BJ (cell line): Measurements from ENCODE around the gene ESPNL. TPM values are rescaled to one million over a fixed set of nuclear protein-coding genes. Genes with fewer than 3 reads are reported as not detected.
A peak's percentile ranks its signal among the peaks of the same experiment; 100 is the strongest.

ENCODE experiments used
- CTCF ChIA-PET: fragments of 350-600 bp; formaldehyde crosslinking; extraction: SDS; loops from one replicate; lab custom pipeline; 2021; ENCODE audit warnings: antibody characterized with exemption, inconsistent platforms; lab: Yijun Ruan, JAX
- POLR2A ChIA-PET: fragments of 300-600 bp; sonication (Branson Sonifier 250); formaldehyde crosslinking; extraction: SDS; loops from one replicate; lab custom pipeline; 2021; ENCODE audit warnings: antibody characterized with exemption; lab: Charles Lee
- DNase-seq: peaks from one replicate; pipeline ENCODE4 v3.0.0-alpha.2; 2011; ENCODE audit warnings: low read depth
- H3K27me3 ChIP-seq: 2 replicates; pipeline ENCODE4 v1.6.0; 2011; ENCODE audit warnings: low read length; ENCODE audit not compliant: control insufficient read depth, insufficient read depth
- H3K36me3 ChIP-seq: 2 replicates; pipeline ENCODE4 v1.5.1; 2011; ENCODE audit warnings: low read length; ENCODE audit not compliant: control insufficient read depth, insufficient read depth
- H3K4me3 ChIP-seq: 2 replicates; pipeline ENCODE4 v1.5.1; 2011; ENCODE audit warnings: low read depth, mild to moderate bottlenecking, control low read depth, low read length
- polyA plus RNA-seq: library from polyadenylated mRNA; depleted of rRNA; stranded (reverse); fragments of >200 nt; gene quantifications from 2 replicates; pipeline ENCODE4 v1.2.3, GENCODE V29; 2011
- TF ChIP-seq, protein P1 (sequence below): IDR thresholded peaks from 2 replicates; pipeline ENCODE4 v1.5.1; 2011; ENCODE audit warnings: low read depth, mild to moderate bottlenecking, control low read depth, inconsistent platforms, low read length, moderate library complexity; ENCODE audit not compliant: insufficient read depth

Gene ESPNL
- polyA plus RNA-seq, 1 experiment = 2.1 TPM

DNA sequence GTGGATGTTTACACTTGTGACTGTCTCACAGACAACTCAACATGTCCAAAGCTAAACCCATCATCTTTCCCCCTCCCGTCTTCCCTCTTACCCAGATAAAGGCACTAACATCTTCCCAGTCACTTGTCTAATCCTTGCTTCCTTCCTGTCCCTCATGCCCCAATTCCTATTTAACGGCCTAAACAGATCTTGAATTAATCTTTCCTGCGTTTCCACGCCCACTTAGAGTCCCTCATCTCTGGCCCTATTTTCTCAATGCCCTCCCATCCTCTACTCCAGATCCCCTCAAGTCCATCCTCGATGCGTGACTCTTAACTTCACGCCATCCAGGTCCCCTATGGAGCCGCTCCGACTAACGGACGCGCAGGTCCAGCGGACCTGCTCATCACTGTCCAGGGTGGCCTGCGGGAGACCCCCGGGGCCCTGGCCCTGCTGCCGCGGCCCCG, 40.0 kb upstream of the ESPNL start:
- no peak for DNase-seq
- H3K27me3 ChIP-seq = no peaks in the 10 kb centered on the region
- H3K4me3 ChIP-seq = peak overlapping the region; percentile 83
- CTCF ChIA-PET = no interaction called here
- POLR2A ChIA-PET = no interaction called here
- no peaks in the 10 kb centered on the region for H3K36me3 ChIP-seq
- TF ChIP-seq, protein P1, sequence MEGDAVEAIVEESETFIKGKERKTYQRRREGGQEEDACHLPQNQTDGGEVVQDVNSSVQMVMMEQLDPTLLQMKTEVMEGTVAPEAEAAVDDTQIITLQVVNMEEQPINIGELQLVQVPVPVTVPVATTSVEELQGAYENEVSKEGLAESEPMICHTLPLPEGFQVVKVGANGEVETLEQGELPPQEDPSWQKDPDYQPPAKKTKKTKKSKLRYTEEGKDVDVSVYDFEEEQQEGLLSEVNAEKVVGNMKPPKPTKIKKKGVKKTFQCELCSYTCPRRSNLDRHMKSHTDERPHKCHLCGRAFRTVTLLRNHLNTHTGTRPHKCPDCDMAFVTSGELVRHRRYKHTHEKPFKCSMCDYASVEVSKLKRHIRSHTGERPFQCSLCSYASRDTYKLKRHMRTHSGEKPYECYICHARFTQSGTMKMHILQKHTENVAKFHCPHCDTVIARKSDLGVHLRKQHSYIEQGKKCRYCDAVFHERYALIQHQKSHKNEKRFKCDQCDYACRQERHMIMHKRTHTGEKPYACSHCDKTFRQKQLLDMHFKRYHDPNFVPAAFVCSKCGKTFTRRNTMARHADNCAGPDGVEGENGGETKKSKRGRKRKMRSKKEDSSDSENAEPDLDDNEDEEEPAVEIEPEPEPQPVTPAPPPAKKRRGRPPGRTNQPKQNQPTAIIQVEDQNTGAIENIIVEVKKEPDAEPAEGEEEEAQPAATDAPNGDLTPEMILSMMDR = no peak

DNA sequence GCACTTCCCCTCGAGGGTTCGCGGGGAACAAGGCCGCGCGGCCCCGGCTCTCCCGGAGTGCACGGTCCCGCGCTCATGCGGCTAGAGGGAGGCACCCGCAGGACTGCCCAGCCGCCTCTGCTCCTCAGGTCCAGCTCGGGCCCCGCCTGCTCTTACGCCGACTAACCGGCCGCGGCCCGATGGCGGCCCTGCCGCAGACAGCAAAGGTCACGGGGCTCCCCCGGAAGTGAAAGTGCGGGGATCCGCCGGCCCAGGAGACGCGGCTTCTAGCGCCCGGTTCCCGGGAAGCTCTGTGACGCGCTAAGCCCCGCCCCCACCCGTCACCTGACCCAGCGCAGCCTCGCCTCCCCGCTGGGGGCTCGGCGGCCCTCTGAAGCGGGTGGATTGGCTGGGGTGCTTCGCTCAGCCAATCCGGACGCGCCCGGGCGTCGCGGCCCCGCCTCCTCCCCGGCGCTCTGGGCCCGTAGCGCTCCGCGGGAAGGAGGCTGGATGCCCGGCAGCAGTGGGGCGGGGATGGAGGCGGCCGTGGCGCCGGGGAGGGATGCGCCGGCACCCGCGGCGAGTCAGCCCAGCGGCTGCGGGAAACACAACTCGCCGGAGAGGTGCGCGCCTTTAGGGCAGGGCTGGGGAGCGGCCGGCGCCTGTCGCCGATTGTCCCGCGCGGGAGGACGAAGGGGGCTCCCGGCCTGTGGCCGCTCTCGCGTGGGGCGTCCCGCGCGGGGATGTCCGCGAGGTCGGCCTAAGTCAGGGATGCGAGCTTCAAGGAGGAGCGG, 39.4 kb upstream of the ESPNL start, which contains the start of gene SCLY:
Gene SCLY (plus strand): TSS at position 460 of the 773 bp plus-strand sequence. CDS start 54 bp downstream, at position 514.
- peak within 1 kb of the TSS; percentile 83 for H3K4me3 ChIP-seq
- H3K36me3 ChIP-seq = no peaks in the 10 kb centered on the region
- POLR2A ChIA-PET = no interaction called here
- H3K27me3 ChIP-seq = no peaks in the 10 kb centered on the region
- DNase-seq = peak; percentile 82
- CTCF ChIA-PET = no interaction called here
- TF ChIP-seq, protein P1 = no peak

DNA sequence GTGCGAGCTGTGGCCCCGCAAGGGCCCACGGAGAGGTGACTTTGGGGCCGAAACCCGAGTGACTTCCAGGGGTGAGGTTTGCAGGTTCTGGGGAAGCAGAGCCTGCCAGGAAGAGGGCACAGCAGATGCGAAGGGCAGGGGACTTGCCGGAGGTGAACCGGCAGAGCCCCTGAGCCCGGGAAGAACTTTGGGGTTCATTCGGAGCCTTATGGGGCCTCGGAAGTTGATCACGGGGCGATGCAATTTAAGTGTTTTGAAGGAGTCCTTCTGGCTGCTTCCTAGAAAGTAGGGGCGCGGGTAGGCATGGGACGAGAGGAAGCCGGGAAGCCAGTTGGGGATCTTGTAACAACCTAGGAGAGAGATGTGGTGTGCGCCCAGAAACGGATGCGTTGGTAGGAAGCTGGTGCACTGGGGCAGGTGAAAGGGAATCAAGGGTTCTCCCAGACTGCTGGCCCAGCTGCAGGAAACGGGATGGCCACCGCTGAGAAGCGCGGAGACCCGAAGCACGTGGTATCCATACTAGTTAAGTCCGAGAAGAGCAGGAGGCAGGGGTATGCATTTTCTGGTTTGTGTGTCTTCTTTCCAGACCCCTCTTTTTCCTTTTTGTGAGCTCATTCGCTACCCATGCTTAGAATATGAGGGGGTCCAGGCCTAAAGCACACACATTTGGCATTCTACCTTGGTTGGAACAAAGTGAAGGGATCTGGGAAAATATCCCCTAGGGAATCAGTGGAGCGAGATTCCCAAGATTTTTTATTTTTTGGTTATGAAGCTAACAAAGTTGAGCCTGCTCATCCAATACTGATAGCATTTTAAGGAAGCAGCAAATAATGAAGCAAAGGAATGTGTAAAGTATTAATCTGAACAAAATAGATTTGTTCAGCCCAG, 38.6 kb upstream of the ESPNL start:
- no peak for DNase-seq
- H3K36me3 ChIP-seq = no peaks in the 10 kb centered on the region
- TF ChIP-seq, protein P1 = no peak
- ChIA-PET CTCF (no interaction called here), POLR2A (interaction anchor here (0.9 kb wide), 1 partner anchor 141 kb away, joined by 4 read pairs; no protein-coding TSS in a partner anchor)
- H3K27me3 ChIP-seq = no peaks in the 10 kb centered on the region
- peak overlapping the region; percentile 75 for H3K4me3 ChIP-seq

DNA sequence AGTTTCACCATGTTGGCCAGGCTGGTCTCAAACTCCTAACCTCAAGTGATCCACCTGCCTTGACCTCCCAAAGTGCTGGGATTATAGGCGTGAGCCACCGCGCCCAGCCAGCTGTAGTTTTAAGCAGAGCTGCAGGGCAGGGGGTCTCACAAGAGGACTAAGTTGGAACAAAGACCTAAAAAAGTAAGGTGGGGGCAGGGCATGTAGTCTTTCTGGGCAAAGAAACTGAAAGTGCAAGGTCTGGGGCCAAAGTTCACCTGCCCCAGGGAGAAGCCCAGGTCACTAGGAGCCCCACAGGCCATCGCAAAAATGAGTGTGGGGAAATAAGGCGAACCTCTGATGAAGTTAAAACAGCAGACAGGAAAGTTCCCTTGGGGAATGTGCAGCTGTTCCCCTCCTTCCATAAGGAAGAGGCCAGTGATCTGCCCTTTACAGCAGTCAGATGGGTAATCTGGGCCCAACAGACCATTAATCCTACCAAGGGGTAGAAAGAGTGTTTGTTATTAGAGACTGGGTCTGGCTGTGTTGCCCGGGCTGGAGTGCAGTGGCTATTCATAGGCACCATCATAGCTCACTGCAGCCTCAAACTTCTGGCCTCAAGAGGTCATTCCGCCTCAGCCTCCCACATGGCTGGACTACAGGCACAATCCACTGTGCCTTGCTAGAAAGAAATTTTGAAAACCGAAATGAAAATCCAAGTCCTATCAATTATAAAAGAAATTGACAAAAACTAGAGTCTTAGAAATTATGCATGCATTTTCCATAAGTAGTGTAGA, 36.5 kb upstream of the ESPNL start:
- POLR2A ChIA-PET = no interaction called here
- CTCF ChIA-PET = interaction anchor here (1.2 kb wide), 1 partner anchor 201 kb away, joined by 3 read pairs; no protein-coding TSS in a partner anchor
- TF ChIP-seq, protein P1 = no peak

More for the DNA sequence above, 36.5 kb upstream of the ESPNL start:
- H3K36me3 ChIP-seq = no peaks in the 10 kb centered on the region
- H3K4me3 ChIP-seq = no peak overlapping the region
- DNase-seq = no peak
- H3K27me3 ChIP-seq = no peaks in the 10 kb centered on the region
